HG03139 (cell line): ENCODE data around the gene ZNF280D.

ENCODE experiments used
- ATAC-seq: cut with Tn5 transposase; IDR thresholded peaks from one replicate; pipeline ENCODE4 v1.9.1; 2021; ENCODE audit not compliant: unreplicated experiment

The ZNF280D gene

GRCh38 chr15:56640127-56640526 is 93.2 kb downstream of the ZNF280D start:
- ATAC-seq, result no peak

- no peak for ATAC-seq
These were observed 93.7 kb downstream of the ZNF280D start for GRCh38 chr15:56639631-56640030.

DNA sequence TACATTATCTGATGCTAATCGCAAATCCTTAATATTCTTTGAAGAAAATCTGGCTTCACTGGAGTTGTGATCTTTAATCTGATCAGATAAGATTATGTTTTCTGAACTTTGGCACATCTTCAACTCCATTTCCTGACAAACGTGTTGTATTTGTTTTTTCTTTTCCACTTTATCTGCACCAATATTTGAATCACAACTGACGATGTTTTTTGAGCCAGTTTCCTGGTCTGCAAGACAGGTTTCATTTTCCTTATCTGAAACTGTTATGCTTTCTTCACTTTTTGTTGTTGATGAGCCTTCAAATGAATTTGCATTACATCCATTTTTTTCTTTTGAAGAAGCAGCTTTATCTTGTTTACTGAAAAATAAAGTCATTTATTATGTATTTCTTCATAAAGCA is 101.5 kb downstream of the ZNF280D start:
- ATAC-seq, result no peak

DNA sequence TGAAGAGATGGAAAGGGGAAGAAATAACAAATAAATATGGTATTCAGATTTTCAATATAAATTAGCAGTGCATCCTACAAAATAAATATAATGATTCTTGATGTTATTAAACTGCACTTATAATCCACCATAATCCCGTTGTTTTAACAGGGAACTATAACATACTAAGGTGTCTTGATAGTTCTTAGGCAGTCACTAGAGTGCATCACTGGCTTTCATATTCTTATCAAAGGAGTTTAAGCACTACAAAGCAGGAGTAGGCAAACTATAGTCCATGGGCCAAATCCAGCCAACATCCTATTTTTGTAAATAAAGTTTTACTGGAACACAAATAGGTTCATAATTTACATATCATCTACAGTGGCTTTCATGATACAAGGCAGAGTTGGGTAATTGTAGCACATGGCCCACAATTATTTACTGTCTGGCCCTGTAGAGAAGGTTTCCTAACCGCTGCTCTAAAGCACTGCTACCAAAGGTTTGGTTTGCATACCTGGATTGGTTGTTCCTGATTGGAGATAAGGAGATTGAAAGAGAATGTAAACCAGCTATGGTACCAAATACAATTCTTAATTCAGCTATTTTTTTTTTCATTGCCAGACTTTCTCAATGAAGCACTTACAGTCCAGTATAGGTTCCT is 104.3 kb downstream of the ZNF280D start:
- ATAC-seq, result no peak

GRCh38 chr15:56619887-56620286 is 113.4 kb downstream of the ZNF280D start:
- ATAC-seq, result no peak

GRCh38 chr15:56617628-56618027 is 115.7 kb downstream of the ZNF280D start:
- ATAC-seq, result no peak

DNA sequence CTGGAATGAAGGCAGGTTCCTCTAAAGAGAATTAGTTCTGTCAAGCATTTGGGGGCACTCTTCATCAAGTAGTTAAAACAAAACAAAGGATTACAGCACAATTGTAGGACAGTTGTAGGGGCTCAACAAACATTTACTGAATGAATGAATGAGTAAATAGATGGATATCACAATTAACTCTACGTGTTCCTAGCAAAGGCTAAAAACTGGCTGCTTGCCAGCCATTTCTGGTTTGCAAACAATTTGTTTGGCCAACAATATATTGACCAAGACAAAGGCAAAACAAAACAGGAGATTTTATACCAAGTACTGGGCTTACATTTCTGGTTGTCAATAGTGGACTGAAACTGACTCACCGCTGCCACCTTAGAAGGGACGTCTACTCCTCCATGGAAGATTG is 116.8 kb downstream of the ZNF280D start:
- no peak for ATAC-seq

DNA sequence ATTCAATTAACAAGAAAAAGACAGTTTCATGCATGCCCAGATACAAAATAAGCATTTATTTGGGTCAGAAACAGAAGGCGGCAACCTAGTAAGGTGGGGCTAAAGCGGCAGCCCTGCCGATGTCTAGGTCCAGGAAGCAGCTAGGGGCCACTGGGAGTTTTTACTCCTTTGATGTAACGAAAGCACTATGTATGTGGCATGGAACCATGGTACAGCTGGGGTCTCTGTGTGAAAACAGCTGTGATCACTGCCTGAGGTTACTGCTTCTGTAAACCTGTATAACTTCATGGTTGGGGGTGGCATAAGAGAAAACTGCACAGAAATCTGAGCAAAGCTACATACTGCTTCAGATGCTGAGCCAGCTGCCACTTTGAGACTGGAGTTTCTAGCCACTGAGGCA is 119.5 kb downstream of the ZNF280D start:
- no peak for ATAC-seq

- ATAC-seq, result no peak
These were observed 124.3 kb downstream of the ZNF280D start for GRCh38 chr15:56608993-56609392.

GRCh38 chr15:56608140-56608778 is 125.0 kb downstream of the ZNF280D start:
- ATAC-seq, result peak; percentile 93

DNA sequence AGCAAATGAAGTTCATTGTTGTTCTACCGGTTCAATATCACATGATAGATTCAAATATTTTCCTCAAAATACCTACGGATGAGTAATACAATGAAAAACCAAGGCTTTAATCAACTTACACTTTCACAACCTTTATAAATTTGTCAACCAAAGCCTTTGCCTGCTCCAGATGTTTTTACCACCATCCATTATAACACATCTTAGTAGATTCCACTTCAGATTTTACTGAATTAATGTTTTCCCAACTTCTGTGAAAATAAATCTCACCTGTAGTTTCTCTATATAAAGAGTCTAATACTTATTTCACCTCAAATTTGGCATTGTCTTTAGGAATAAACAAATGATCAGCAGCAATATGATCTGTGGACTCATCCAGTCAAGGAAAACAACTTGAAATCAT is 131.1 kb downstream of the ZNF280D start:
- no peak for ATAC-seq

- ATAC-seq, result no peak
These were observed 132.9 kb downstream of the ZNF280D start for GRCh38 chr15:56600380-56600779.

- ATAC-seq, result no peak
These were observed 134.3 kb downstream of the ZNF280D start for GRCh38 chr15:56598991-56599390.

- ATAC-seq, result no peak
These were observed 145.6 kb downstream of the ZNF280D start for GRCh38 chr15:56587686-56588085.

DNA sequence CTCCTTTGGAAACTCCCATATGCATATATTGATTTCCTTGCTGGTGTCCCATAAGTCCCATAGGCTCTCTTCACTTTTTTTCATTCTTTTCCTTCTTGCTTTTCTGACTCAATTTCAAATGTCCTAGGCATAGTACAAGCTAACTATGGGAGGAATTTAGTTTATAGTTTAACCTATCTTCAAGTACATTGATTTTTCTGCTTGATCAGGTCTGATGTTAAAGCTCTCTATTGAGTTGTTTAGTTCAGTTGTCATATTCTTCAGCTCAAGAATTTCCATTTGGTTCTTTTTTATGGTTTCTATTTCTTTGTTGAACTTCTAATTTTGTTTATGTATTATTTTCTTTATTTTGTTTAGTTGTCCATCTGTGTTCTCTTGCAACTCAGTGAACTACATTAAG is 147.1 kb downstream of the ZNF280D start:
- ATAC-seq, result no peak

- ATAC-seq, result no peak
These were observed 150.5 kb downstream of the ZNF280D start for GRCh38 chr15:56582785-56583184.
